GM12891 (cell line): ENCODE measurements around the gene SOCS6.
"Not testable (repeated sequence)": the region's sequence is repeated elsewhere in the genome, so short reads cannot be mapped to it uniquely, and the experiment has no call there.

Source experiments
- POLR2AphosphoS5 ChIP-seq: IDR thresholded peaks from 2 replicates; pipeline ENCODE4 v1.6.1; 2011; ENCODE audit warnings: low read depth, low read length, control low read depth
- TAF1 ChIP-seq: IDR thresholded peaks from 2 replicates; pipeline ENCODE4 v1.6.1; 2011; ENCODE audit warnings: low read depth, low read length, control low read depth

GRCh38 chr18:70348481-70348880, 59.6 kb downstream of the SOCS6 start:
- TF ChIP-seq TAF1, POLR2AphosphoS5: not testable (repeated sequence)
